WTC11 (cell line): ENCODE measurements around the gene EPB41L4B. TPM values are rescaled to one million over a fixed set of nuclear protein-coding genes. Genes with fewer than 3 reads are reported as not detected.

Experiments used
- ATAC-seq: fragments of 200-7000 bp; cut with Tn5 transposase; 2 replicates; pipeline ENCODE4 v1.10.0; 2021; ENCODE audit warnings: mild to moderate bottlenecking, moderate library complexity
- CTCF ChIA-PET: fragments of 300-600 bp; sonication (Branson Sonifier 250); formaldehyde crosslinking; loops from one replicate; lab custom pipeline; 2021; ENCODE audit warnings: antibody characterized with exemption; lab: Charles Lee
- POLR2A ChIA-PET: fragments of 350-600 bp; sonication (Branson Sonifier 250); formaldehyde crosslinking; loops from one replicate; lab custom pipeline; 2021; ENCODE audit warnings: antibody characterized with exemption; lab: Charles Lee
- DNase-seq: peaks from one replicate; pipeline ENCODE4 v3.0.0; 2021; ENCODE audit warnings: low spot score
- H3K27ac Mint-ChIP-seq: 2 replicates; pipeline ENCODE4 v1.8.0; 2021; ENCODE audit warnings: mixed read lengths
- H3K27me3 Mint-ChIP-seq: 2 replicates; pipeline ENCODE4 v1.8.0; 2021; ENCODE audit warnings: low read depth, mild to moderate bottlenecking, moderate library complexity, mixed read lengths
- H3K36me3 Mint-ChIP-seq: 2 replicates; pipeline ENCODE4 v1.8.0; 2021; ENCODE audit warnings: mixed read lengths
- H3K4me1 Mint-ChIP-seq: 2 replicates; pipeline ENCODE4 v1.8.0; 2022; ENCODE audit warnings: mixed read lengths
- H3K4me3 Mint-ChIP-seq: 2 replicates; pipeline ENCODE4 v1.8.0; 2021; ENCODE audit warnings: mild to moderate bottlenecking, moderate library complexity, mixed read lengths
- H3K9me3 Mint-ChIP-seq: 2 replicates; pipeline ENCODE4 v1.8.0; 2021; ENCODE audit warnings: mixed read lengths
- ARID4B ChIP-seq: sonication (generic); formaldehyde crosslinking; IDR thresholded peaks from 2 replicates; pipeline ENCODE4 v1.8.0; 2023; ENCODE audit warnings: missing genetic modification reagents, mild to moderate bottlenecking, borderline replicate concordance
- ATF2 ChIP-seq: sonication (generic); formaldehyde crosslinking; IDR thresholded peaks from 2 replicates; pipeline ENCODE4 v1.8.1; 2022; ENCODE audit warnings: low read depth, missing genetic modification reagents, borderline replicate concordance
- CBFB ChIP-seq: sonication (generic); formaldehyde crosslinking; IDR thresholded peaks from 2 replicates; pipeline ENCODE4 v1.8.1; 2022; ENCODE audit warnings: mild to moderate bottlenecking, low read depth, missing genetic modification reagents
- CREB1 ChIP-seq: sonication (generic); formaldehyde crosslinking; IDR thresholded peaks from 2 replicates; pipeline ENCODE4 v1.8.0; 2023; ENCODE audit warnings: mild to moderate bottlenecking, missing genetic modification reagents
- ELF4 ChIP-seq: sonication (generic); formaldehyde crosslinking; IDR thresholded peaks from 2 replicates; pipeline ENCODE4 v1.8.1; 2022; ENCODE audit warnings: low read depth, mild to moderate bottlenecking, moderate library complexity, missing genetic modification reagents
- ERG ChIP-seq: fragments of 250-450 bp; sonication (Bioruptor Pico); IDR thresholded peaks from 2 replicates; pipeline ENCODE4 v1.8.0; 2021; ENCODE audit warnings: mild to moderate bottlenecking
- ETV6 ChIP-seq: sonication (generic); formaldehyde crosslinking; IDR thresholded peaks from 2 replicates; pipeline ENCODE4 v1.8.1; 2022; ENCODE audit warnings: mild to moderate bottlenecking, missing genetic modification reagents
- FOXJ3 ChIP-seq: sonication (generic); formaldehyde crosslinking; IDR thresholded peaks from 2 replicates; pipeline ENCODE4 v1.9.0; 2021; ENCODE audit warnings: missing genetic modification reagents, mild to moderate bottlenecking, borderline replicate concordance
- JAZF1 ChIP-seq: fragments of 250-450 bp; sonication (Bioruptor Pico); IDR thresholded peaks from 2 replicates; pipeline ENCODE4 v1.9.0; 2021; ENCODE audit warnings: moderate library complexity, mild to moderate bottlenecking, inconsistent platforms
- NR1H2 ChIP-seq: sonication (generic); formaldehyde crosslinking; IDR thresholded peaks from 2 replicates; pipeline ENCODE4 v1.9.0; 2021; ENCODE audit warnings: mild to moderate bottlenecking, moderate library complexity, missing genetic modification reagents
- OVOL2 ChIP-seq: fragments of 250-450 bp; sonication (Bioruptor Pico); IDR thresholded peaks from 2 replicates; pipeline ENCODE4 v1.9.0; 2021; ENCODE audit warnings: mild to moderate bottlenecking, borderline replicate concordance
- RELA ChIP-seq: sonication (generic); formaldehyde crosslinking; IDR thresholded peaks from 2 replicates; pipeline ENCODE4 v1.8.1; 2022; ENCODE audit warnings: missing genetic modification reagents, mild to moderate bottlenecking, borderline replicate concordance
- RORB ChIP-seq: fragments of 250-450 bp; sonication (Bioruptor Pico); IDR thresholded peaks from 2 replicates; pipeline ENCODE4 v1.9.0; 2021; ENCODE audit warnings: mild to moderate bottlenecking
- SOX15 ChIP-seq: fragments of 250-450 bp; sonication (Bioruptor Pico); IDR thresholded peaks from 2 replicates; pipeline ENCODE4 v1.9.0; 2021; ENCODE audit warnings: mild to moderate bottlenecking
- ZBTB21 ChIP-seq: sonication (generic); formaldehyde crosslinking; IDR thresholded peaks from 2 replicates; pipeline ENCODE4 v1.8.1; 2023; ENCODE audit warnings: mild to moderate bottlenecking, missing genetic modification reagents, borderline replicate concordance
- ZNF396 ChIP-seq: fragments of 250-450 bp; sonication (Bioruptor Pico); IDR thresholded peaks from 2 replicates; pipeline ENCODE4 v1.8.0; 2021; ENCODE audit warnings: mild to moderate bottlenecking, moderate library complexity, borderline replicate concordance
- total RNA-seq: library from RNA; stranded (reverse); gene quantifications from 3 replicates; pipeline ENCODE4 v1.2.3, GENCODE V29; 2021
- TF ChIP-seq, protein P1 (sequence below): sonication (generic); formaldehyde crosslinking; IDR thresholded peaks from 2 replicates; pipeline ENCODE4 v1.8.1; 2022; ENCODE audit warnings: low read depth, mild to moderate bottlenecking, moderate library complexity, missing genetic modification reagents, borderline replicate concordance
- TF ChIP-seq, protein P2 (sequence below): sonication (generic); formaldehyde crosslinking; IDR thresholded peaks from 2 replicates; pipeline ENCODE4 v1.8.0; 2022; ENCODE audit warnings: mild to moderate bottlenecking, missing genetic modification reagents
- TF ChIP-seq, protein P3 (sequence below): fragments of 250-450 bp; sonication (Bioruptor Pico); conservative IDR thresholded peaks from 2 replicates; pipeline ENCODE4 v1.9.0; 2021; ENCODE audit warnings: mild to moderate bottlenecking

Gene EPB41L4B
- total RNA-seq, 1 experiment from 2014 or later, result 20.0 TPM

- Mint-ChIP-seq H3K4me1 (peaks cover 13% of the 10 kb centered on the region), H3K27ac (no peak overlapping the region), H3K9me3 (no peaks in the 10 kb centered on the region), H3K36me3 (no peaks in the 10 kb centered on the region), H3K27me3 (peaks cover 12% of the 10 kb centered on the region), H3K4me3 (no peak overlapping the region)
- ChIA-PET POLR2A (interaction anchor here (0.9 kb wide), 1 partner anchor 86 kb away, joined by 4 read pairs; no protein-coding TSS in a partner anchor), CTCF (interaction anchor here (1.0 kb wide), 1 partner anchor 86 kb away, joined by 3 read pairs; no protein-coding TSS in a partner anchor)
- TF ChIP-seq CBFB, result no peak
- no peak for TF ChIP-seq RELA (CRISPR knock-in tag)
- no peak for TF ChIP-seq CREB1 (CRISPR knock-in tag)
- TF ChIP-seq, protein P1, sequence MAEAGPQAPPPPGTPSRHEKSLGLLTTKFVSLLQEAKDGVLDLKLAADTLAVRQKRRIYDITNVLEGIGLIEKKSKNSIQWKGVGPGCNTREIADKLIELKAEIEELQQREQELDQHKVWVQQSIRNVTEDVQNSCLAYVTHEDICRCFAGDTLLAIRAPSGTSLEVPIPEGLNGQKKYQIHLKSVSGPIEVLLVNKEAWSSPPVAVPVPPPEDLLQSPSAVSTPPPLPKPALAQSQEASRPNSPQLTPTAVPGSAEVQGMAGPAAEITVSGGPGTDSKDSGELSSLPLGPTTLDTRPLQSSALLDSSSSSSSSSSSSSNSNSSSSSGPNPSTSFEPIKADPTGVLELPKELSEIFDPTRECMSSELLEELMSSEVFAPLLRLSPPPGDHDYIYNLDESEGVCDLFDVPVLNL (CRISPR knock-in tag), result no peak
- no peak for TF ChIP-seq ARID4B (CRISPR knock-in tag)
- TF ChIP-seq, protein P2, sequence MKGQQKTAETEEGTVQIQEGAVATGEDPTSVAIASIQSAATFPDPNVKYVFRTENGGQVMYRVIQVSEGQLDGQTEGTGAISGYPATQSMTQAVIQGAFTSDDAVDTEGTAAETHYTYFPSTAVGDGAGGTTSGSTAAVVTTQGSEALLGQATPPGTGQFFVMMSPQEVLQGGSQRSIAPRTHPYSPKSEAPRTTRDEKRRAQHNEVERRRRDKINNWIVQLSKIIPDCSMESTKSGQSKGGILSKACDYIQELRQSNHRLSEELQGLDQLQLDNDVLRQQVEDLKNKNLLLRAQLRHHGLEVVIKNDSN (CRISPR knock-in tag), result no peak
- TF ChIP-seq SOX15 (CRISPR knock-in tag), result no peak
- no peak for TF ChIP-seq NR1H2
- no peak for TF ChIP-seq RORB (CRISPR knock-in tag)
- TF ChIP-seq OVOL2, result no peak
- TF ChIP-seq, protein P3, sequence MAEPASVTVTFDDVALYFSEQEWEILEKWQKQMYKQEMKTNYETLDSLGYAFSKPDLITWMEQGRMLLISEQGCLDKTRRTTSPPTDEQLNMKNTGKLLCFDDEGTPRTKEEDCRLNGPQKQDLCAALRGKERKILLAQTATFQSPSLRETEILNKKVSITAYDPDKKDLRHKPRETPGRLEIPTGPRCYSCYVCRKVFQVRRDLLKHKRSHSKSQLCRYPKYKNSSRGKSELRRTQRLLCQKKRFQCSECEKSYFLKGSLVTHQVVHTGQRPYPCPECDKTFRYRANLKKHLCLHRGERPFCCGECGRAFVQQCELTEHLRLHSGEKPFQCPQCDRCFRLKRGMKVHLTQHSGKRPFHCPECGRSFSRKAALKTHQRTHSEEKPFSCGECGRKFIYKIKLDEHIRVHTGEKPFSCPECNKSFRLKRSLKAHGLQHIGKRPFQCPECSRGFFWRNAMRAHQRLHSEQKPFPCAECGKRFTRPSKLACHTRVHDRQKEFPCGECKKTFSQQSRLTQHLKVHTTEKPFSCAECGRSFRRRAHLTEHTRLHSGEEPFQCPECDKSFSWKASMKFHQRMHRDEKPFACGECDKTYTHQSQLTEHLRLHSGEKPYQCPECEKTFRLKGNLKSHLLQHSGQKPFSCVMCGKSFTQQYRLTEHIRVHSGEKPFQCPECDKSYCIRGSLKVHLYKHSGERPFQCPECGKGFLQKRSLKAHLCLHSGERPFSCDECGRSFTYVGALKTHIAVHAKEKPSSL (CRISPR knock-in tag), result no peak
- no peak for TF ChIP-seq ZNF396 (CRISPR knock-in tag)
- ATAC-seq (no peak), DNase-seq (no peak)
Observed at GRCh38 chr9:109323771-109324170, 2.9 kb upstream of the EPB41L4B start.

GRCh38 chr9:109321727-109322126 is 868 bp upstream of the EPB41L4B start:
- DNase-seq (no peak), ATAC-seq (no peak)
- ChIA-PET POLR2A (no interaction called here), CTCF (interaction anchor here (0.5 to 1.3 kb wide), 6 partner anchors 23 to 209 kb away, joined by 3 to 6 read pairs (median 4); no protein-coding TSS in a partner anchor)
- Mint-ChIP-seq H3K9me3 (no peaks in the 10 kb centered on the region), H3K4me1 (peaks cover 25% of the 10 kb centered on the region), H3K36me3 (no peaks in the 10 kb centered on the region), H3K27me3 (peaks cover 12% of the 10 kb centered on the region), H3K27ac (no peak overlapping the region), H3K4me3 (no peak overlapping the region)
- TF ChIP-seq SOX15 (CRISPR knock-in tag) (no peak), JAZF1 (CRISPR knock-in tag) (no peak), ERG (CRISPR knock-in tag) (no peak), ZBTB21 (CRISPR knock-in tag) (no peak), ZNF396 (CRISPR knock-in tag) (no peak), ELF4 (CRISPR knock-in tag) (no peak), FOXJ3 (CRISPR knock-in tag) (no peak), ARID4B (CRISPR knock-in tag) (no peak), OVOL2 (no peak), ETV6 (CRISPR knock-in tag) (no peak), ATF2 (CRISPR knock-in tag) (no peak)
